Endothelial cell (in vitro differentiated cells): ENCODE measurements around the gene PARP6. TPM values are rescaled to one million over a fixed set of nuclear protein-coding genes. Genes with fewer than 3 reads are reported as not detected.

Source experiments
- DNase-seq: peaks from one replicate; pipeline ENCODE4 v3.0.0; 2021; ENCODE audit warnings: low spot score
- H3K27ac Mint-ChIP-seq: one replicate; pipeline ENCODE4 v1.8.0; 2021; ENCODE audit warnings: mixed read lengths, inconsistent platforms; ENCODE audit not compliant: unreplicated experiment
- H3K27me3 Mint-ChIP-seq: one replicate; pipeline ENCODE4 v1.8.0; 2021; ENCODE audit warnings: mild to moderate bottlenecking, moderate library complexity, mixed read lengths, inconsistent platforms; ENCODE audit not compliant: unreplicated experiment
- H3K36me3 Mint-ChIP-seq: one replicate; pipeline ENCODE4 v1.8.0; 2021; ENCODE audit warnings: mild to moderate bottlenecking, low read depth, mixed read lengths, inconsistent platforms; ENCODE audit not compliant: unreplicated experiment
- H3K4me1 Mint-ChIP-seq: one replicate; pipeline ENCODE4 v1.8.0; 2021; ENCODE audit warnings: mild to moderate bottlenecking, mixed read lengths, inconsistent platforms; ENCODE audit not compliant: unreplicated experiment
- H3K4me3 Mint-ChIP-seq: one replicate; pipeline ENCODE4 v1.8.0; 2021; ENCODE audit warnings: mild to moderate bottlenecking, mixed read lengths, inconsistent platforms; ENCODE audit not compliant: unreplicated experiment
- H3K9me3 Mint-ChIP-seq: one replicate; pipeline ENCODE4 v1.8.0; 2021; ENCODE audit warnings: mixed read lengths, inconsistent platforms; ENCODE audit not compliant: unreplicated experiment
- total RNA-seq: library from RNA; stranded (reverse); fragmentation: NEBNext Ultra II Directional; extraction: Animal tissue kit (Norgen Biotek cat#: 25700); gene quantifications from one replicate; pipeline ENCODE4 v1.2.1, GENCODE V29; 2021; ENCODE audit not compliant: unreplicated experiment
- TF ChIP-seq, protein P1 (sequence below): fragments of 200-600 bp; sonication (generic); IDR thresholded peaks from one replicate; pipeline ENCODE4 v1.5.0; 2021; ENCODE audit warnings: antibody characterized with exemption; ENCODE audit not compliant: unreplicated experiment

Gene PARP6
- total RNA-seq, 1 donor from 2014 or later: 77.4 TPM

DNA sequence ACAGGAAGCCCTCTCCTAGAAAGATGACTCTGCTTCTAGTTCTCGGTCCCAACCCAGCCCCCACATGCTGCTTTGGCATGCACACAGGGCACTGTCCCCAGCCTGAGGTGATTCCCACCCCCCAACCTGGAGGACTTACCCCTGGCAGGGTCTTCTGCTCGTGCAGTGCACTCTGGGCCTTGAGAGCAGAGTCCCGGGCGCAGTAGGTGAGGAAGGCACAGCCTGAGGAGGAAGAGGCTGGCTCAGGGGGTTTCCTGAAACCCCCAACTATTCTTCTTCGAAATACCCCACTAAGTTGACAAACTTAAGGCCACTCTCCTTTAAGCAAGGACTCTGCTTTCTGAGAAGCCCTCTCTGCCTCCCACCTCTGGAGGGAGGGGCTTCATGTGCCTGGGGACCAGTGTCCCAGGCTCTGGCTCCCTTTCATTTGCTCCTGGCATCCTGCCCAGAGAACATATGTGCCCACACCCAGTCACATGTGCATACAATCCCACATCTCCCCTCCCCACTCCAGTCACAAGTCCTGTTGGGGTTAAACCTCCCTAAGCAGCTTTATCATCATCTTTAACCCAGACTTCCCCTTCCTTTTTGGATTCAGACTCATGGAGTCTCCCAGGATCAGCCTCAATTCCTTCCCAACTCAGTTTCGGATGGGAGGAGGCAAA lies 43.5 kb upstream of the PARP6 start:
- H3K9me3 Mint-ChIP-seq: no peaks in the 10 kb centered on the region
- no peak overlapping the region for H3K4me3 Mint-ChIP-seq
- TF ChIP-seq, protein P1, sequence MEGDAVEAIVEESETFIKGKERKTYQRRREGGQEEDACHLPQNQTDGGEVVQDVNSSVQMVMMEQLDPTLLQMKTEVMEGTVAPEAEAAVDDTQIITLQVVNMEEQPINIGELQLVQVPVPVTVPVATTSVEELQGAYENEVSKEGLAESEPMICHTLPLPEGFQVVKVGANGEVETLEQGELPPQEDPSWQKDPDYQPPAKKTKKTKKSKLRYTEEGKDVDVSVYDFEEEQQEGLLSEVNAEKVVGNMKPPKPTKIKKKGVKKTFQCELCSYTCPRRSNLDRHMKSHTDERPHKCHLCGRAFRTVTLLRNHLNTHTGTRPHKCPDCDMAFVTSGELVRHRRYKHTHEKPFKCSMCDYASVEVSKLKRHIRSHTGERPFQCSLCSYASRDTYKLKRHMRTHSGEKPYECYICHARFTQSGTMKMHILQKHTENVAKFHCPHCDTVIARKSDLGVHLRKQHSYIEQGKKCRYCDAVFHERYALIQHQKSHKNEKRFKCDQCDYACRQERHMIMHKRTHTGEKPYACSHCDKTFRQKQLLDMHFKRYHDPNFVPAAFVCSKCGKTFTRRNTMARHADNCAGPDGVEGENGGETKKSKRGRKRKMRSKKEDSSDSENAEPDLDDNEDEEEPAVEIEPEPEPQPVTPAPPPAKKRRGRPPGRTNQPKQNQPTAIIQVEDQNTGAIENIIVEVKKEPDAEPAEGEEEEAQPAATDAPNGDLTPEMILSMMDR: no peak
- H3K27ac Mint-ChIP-seq: no peak overlapping the region
- peaks cover 9% of the 10 kb centered on the region for H3K4me1 Mint-ChIP-seq
- no peak for DNase-seq
- peaks cover 12% of the 10 kb centered on the region for H3K27me3 Mint-ChIP-seq
- peaks cover 5% of the 10 kb centered on the region for H3K36me3 Mint-ChIP-seq

DNA sequence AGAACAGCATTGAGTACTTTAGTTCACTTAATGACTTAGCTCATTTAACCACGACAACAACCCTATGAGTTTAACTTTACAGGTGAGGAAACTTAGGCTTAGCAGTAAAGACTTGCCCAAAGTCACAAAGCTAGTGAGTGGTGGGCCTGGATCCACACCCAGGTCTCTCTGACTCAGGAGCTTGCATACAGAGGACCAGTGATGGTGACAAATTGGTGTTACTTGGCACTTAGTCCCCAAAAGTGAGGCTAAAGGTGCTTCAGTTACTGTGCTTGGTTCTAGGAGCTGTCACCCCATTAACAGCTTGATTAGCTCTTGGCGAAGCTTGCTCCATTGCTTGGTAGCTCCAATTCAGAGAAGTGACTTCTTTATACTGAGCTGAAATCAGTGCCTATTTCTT lies 41.5 kb upstream of the PARP6 start:
- H3K4me1 Mint-ChIP-seq: no peaks in the 10 kb centered on the region
- TF ChIP-seq, protein P1: no peak
- H3K36me3 Mint-ChIP-seq: peaks cover under 1% of the 10 kb centered on the region
- H3K9me3 Mint-ChIP-seq: no peaks in the 10 kb centered on the region
- H3K27me3 Mint-ChIP-seq: peaks cover 12% of the 10 kb centered on the region
- no peak overlapping the region for H3K4me3 Mint-ChIP-seq
- H3K27ac Mint-ChIP-seq: no peak overlapping the region
- no peak for DNase-seq

DNA sequence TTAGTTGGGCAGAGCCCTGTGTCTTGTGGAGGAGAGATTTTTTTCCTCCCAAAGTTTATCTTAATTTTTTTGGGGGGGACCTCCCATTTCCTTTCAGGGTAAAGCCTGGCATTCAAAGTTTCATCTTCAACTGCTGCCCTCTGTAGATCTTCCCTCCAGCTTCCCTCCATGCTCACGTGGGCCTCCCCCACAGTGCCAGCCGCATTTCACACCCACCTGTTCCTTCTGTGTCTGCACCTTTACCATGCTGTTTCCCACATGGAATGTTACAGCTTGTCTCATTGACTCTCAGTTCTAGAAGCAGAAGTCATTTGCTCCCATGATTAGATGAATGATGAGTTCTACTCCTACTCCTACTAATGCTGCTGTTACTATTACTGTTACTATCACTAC lies 41.1 kb upstream of the PARP6 start:
- no peak overlapping the region for H3K4me3 Mint-ChIP-seq
- H3K27ac Mint-ChIP-seq: no peak overlapping the region
- H3K27me3 Mint-ChIP-seq: peaks cover 10% of the 10 kb centered on the region
- no peaks in the 10 kb centered on the region for H3K9me3 Mint-ChIP-seq
- no peaks in the 10 kb centered on the region for H3K36me3 Mint-ChIP-seq
- no peak for DNase-seq
- H3K4me1 Mint-ChIP-seq: no peaks in the 10 kb centered on the region
- TF ChIP-seq, protein P1: no peak

DNA sequence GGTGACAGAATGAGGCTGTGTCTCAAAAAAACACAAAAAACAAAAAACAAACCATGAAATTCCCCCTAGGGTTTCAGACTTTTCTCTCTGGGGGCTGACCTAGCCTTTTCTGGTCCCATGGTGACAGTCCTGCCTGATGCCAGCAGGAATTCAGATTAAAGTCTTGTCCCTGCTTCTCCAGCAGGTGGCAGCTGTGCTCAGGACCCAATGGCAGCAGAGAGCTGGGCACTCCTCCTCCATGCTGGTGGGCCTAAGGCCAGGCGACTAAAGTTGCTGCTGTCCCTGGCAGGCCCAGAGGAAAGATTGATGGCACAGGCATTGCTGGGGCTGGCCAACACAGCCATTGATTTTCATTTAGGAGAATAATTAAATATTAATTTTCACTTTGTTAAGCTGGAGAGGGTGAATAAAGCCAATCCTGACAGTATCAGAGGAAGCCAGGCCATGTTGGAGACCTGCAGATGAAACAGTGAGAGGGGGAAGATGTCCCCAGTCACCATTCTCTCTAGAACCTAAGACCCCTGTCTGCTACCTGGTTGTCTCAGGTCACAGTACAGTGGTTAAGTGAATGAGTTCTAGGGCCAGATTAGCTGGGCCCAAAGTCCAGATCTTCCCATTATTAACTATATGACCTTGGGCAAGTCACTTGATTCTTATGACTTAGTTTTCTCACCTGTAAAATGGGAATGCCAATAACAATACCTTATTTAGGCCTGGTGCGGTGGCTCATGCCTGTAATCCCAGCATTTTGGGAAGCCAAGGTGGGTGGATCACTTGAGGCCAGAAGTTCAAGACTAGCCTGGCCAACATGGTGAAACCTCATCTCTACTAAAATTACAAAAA lies 40.5 kb upstream of the PARP6 start:
- peak; percentile 75 for DNase-seq
- Mint-ChIP-seq H3K27me3 (peaks cover 10% of the 10 kb centered on the region), H3K9me3 (no peaks in the 10 kb centered on the region), H3K4me3 (no peak overlapping the region), H3K27ac (no peak overlapping the region), H3K4me1 (no peaks in the 10 kb centered on the region), H3K36me3 (no peaks in the 10 kb centered on the region)
- TF ChIP-seq, protein P1: peak; percentile 69

DNA sequence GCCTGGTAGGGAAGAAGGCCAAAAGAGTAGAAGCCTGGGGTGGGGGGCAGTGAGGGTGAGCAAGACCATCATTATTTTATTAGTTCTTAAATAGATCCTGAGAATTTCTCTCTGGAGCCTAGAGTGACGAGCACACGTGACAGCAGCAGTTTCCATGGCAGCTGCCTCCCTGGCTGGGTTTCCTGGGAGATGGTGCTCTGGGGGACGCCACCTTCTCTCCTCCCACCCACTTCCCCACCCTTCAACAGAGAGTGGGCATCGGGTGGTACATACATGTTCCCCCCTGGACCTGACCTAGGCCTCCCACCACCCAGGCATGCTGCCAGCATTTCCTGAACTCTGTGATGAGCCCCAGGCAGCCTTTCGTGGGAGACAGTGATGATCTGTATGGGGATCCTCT lies 34.7 kb upstream of the PARP6 start:
- no peak for DNase-seq
- TF ChIP-seq, protein P1: no peak
- no peak overlapping the region for H3K4me3 Mint-ChIP-seq
- H3K27me3 Mint-ChIP-seq: peaks cover 10% of the 10 kb centered on the region
- H3K27ac Mint-ChIP-seq: no peak overlapping the region
- peaks cover 4% of the 10 kb centered on the region for H3K4me1 Mint-ChIP-seq
- no peaks in the 10 kb centered on the region for H3K36me3 Mint-ChIP-seq
- no peaks in the 10 kb centered on the region for H3K9me3 Mint-ChIP-seq
